Right lobe of liver (tissue), 4 donors: ENCODE data around the gene CD7.

Experiments used
- POLR2A ChIP-seq: fragments of 450-650 bp; IDR thresholded peaks from one replicate; pipeline ENCODE4 v1.6.1; 2017; ENCODE audit warnings: antibody characterized with exemption, mild to moderate bottlenecking
- TF ChIP-seq, protein P1 (sequence below), 4 donors: fragments of 200-600 bp in 3 of 4; fragments of 450-650 bp in 1 of 4; IDR thresholded peaks; one replicate each; pipeline versions ENCODE4 v1.5.1 to v1.8.0; 2016 to 2022; ENCODE audit warnings: antibody characterized with exemption in 4 of 4, mild to moderate bottlenecking in 2 of 4
- donor health status: DM: no; HTN: no; CAD: no.
- donor health status: DM: no; HTN: no; CAD: no.
- donor health status: DM: no; HTN: yes; CAD: no.

DNA sequence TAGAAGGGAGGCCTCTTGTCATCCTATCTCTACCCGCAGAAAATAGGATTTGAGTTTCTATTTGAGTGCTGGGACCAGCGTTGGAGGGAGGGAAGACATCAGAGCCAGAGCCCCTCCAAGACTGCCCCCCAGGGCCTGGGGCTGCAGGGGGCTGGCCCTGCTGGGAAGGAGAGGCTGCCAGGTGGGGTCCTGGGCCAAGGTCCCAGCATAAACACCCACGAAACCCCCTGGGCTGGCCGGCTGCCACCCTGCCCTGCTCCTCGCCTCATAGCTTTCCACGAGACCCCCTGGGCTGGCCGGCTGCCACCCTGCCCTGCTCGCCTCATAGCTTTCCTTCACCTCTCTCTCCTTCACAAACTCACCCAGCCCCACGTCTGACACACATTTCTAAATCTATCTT, 31.0 kb upstream of the CD7 start:
- TF ChIP-seq, protein P1, sequence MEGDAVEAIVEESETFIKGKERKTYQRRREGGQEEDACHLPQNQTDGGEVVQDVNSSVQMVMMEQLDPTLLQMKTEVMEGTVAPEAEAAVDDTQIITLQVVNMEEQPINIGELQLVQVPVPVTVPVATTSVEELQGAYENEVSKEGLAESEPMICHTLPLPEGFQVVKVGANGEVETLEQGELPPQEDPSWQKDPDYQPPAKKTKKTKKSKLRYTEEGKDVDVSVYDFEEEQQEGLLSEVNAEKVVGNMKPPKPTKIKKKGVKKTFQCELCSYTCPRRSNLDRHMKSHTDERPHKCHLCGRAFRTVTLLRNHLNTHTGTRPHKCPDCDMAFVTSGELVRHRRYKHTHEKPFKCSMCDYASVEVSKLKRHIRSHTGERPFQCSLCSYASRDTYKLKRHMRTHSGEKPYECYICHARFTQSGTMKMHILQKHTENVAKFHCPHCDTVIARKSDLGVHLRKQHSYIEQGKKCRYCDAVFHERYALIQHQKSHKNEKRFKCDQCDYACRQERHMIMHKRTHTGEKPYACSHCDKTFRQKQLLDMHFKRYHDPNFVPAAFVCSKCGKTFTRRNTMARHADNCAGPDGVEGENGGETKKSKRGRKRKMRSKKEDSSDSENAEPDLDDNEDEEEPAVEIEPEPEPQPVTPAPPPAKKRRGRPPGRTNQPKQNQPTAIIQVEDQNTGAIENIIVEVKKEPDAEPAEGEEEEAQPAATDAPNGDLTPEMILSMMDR (IDR thresholded peaks at IDR 0.05): no peak
- TF ChIP-seq POLR2A: no peak
